ENCODE results near the gene COCH. TPM values are rescaled to one million over a fixed set of nuclear protein-coding genes. Genes with fewer than 3 reads are reported as not detected.

The COCH gene
- total and polyA plus RNA-seq, 10 of the 15 experiments (the other 5 are each of a cell fraction or from before 2014, with no cell fraction given) = 1.8 to 8.3 (median 5.1) TPM

GRCh38 chr14:30855345-30856037 lies 18.9 kb upstream of the COCH start:
- POLR2A ChIA-PET = no interaction called here
- peak overlapping the region; percentile 63; the same call in 1 of the 2 replicates for H3K4me2 ChIP-seq (ENCODE audit: control insufficient read depth, insufficient read depth)
- H3K9me3 ChIP-seq (replicated peaks; ENCODE audit: control insufficient read depth, insufficient read depth, low read length) = no peaks in the 10 kb centered on the region
- peak overlapping the region; percentile 38; the same call in 1 of the 2 replicates for H3K27ac ChIP-seq (ENCODE audit: control insufficient read depth, insufficient read depth)
- H3K4me3 ChIP-seq = no peak overlapping the region
- 18% methylated on average over 6 of the region's 6 CpGs for WGBS (ENCODE audit: insufficient coverage, insufficient replicate concordance, low lambda C conversion rate, missing lambda C conversion rate)
- no peak for FAIRE-seq
- intact Hi-C loops (cut with micrococcal nuclease; ENCODE audit: unreplicated experiment) = no loop called here
- H3K36me3 ChIP-seq (ENCODE audit: control insufficient read depth in 2 of 2, insufficient read depth in 2 of 2, low read length in 1 of 2) = no peaks in the 10 kb centered on the region
- H4K20me1 ChIP-seq (ENCODE audit: control insufficient read depth, insufficient read depth) = no peaks in the 10 kb centered on the region
- H3K79me2 ChIP-seq (ENCODE audit: control insufficient read depth, insufficient read depth, low read length) = no peaks in the 10 kb centered on the region
- CTCF ChIA-PET = interaction anchor here (0.9 to 1.8 kb wide), 2 partner anchors 15 to 17 kb away, joined by 3 to 6 read pairs; no protein-coding TSS in a partner anchor
- no peaks in the 10 kb centered on the region for H3K27me3 ChIP-seq (replicated peaks in 1 of 2; ENCODE audit: control insufficient read depth in 2 of 2, insufficient read depth in 2 of 2, low read length in 1 of 2)
- H3K4me1 ChIP-seq (ENCODE audit: control insufficient read depth, insufficient read depth, low read length) = peaks cover 26% of the 10 kb centered on the region
- in situ Hi-C loops (cut with MboI) = no loop called here
- RAD21 ChIA-PET (ENCODE audit: unreplicated experiment) = no interaction called here
- no TSS peak for BruUV-seq (replicated peaks)
- no peak for DNase-seq (ENCODE audit: low read depth, low spot score)
- H3K9ac ChIP-seq (ENCODE audit: control insufficient read depth, insufficient read depth, low read length) = no peak overlapping the region
- SMC1A ChIA-PET (ENCODE audit: uncharacterized antibody, unreplicated experiment) = interaction anchor here (0.6 to 2.8 kb wide), 5 partner anchors 10 to 134 kb away, joined by 3 to 7 read pairs (median 4); no protein-coding TSS in a partner anchor
- H2AFZ ChIP-seq (ENCODE audit: control insufficient read depth, low read depth, low read length) = peak overlapping the region; percentile 20
- peak; percentile 93 for ATAC-seq
- TF ChIP-seq NFYA (IDR thresholded peaks at IDR 0.05; ENCODE audit: borderline replicate concordance, low read depth, low read length) (no peak), STAT1 (conservative IDR thresholded peaks at IDR 0.05) (0 out of 2 replicates have a peak, but pooled peaks have one; percentile 24), POLR2AphosphoS5 (IDR thresholded peaks at IDR 0.05; ENCODE audit: low read length) (no peak), RUNX3 (IDR thresholded peaks at IDR 0.05; ENCODE audit: low read length) (no peak), CHD4 (IDR thresholded peaks at IDR 0.05) (no peak), ZSCAN29 (IDR thresholded peaks at IDR 0.05) (no peak), SREBF2 (IDR thresholded peaks at IDR 0.05; ENCODE audit: low read length) (no peak), HDAC6 (IDR thresholded peaks at IDR 0.05; ENCODE audit: unreplicated experiment) (no peak), KDM1A (IDR thresholded peaks at IDR 0.05; ENCODE audit: borderline replicate concordance) (no peak), SREBF1 (IDR thresholded peaks at IDR 0.05; ENCODE audit: low read length) (no peak), RAD51 (IDR thresholded peaks at IDR 0.05) (no peak), FOXK2 (IDR thresholded peaks at IDR 0.05) (0 out of 2 replicates have a peak, but pooled peaks have one; percentile 20), POLR2AphosphoS2 (IDR thresholded peaks at IDR 0.05; ENCODE audit: low read depth, low read length) (no peak), PAX5 (IDR thresholded peaks at IDR 0.05; ENCODE audit: borderline replicate concordance, low read depth, low read length) (0 out of 2 replicates have a peak, but pooled peaks have one; percentile 14), CTCF (IDR thresholded peaks at IDR 0.05 in 2 of 3, conservative IDR thresholded peaks at IDR 0.05 in 1 of 3; ENCODE audit: control insufficient read depth in 2 of 3, extremely low read depth in 1 of 3, insufficient read depth in 1 of 3, low read depth in 3 of 3, low read length in 3 of 3) (no peak), YY1 (IDR thresholded peaks at IDR 0.05; ENCODE audit: low read depth, low read length) (0 out of 2 replicates have a peak, but pooled peaks have one; percentile 18), SMAD1 (IDR thresholded peaks at IDR 0.05; ENCODE audit: low read depth, partially characterized antibody) (no peak), GATAD2B (conservative IDR thresholded peaks at IDR 0.05; ENCODE audit: low read depth) (peak; percentile 40; the same call in 1 of the 2 replicates), PKNOX1 (IDR thresholded peaks at IDR 0.05) (no peak), IRF4 (IDR thresholded peaks at IDR 0.05; ENCODE audit: low read depth, low read length) (no peak), EZH2 (IDR thresholded peaks at IDR 0.05; ENCODE audit: borderline replicate concordance, control insufficient read depth, low read depth, low read length) (no peak), KAT2A (conservative IDR thresholded peaks at IDR 0.05; ENCODE audit: control insufficient read depth, low read depth, low read length) (no peak), RB1 (IDR thresholded peaks at IDR 0.05; ENCODE audit: borderline replicate concordance) (no peak), NR2F1 (conservative IDR thresholded peaks at IDR 0.05) (no peak)

Data from GM12878 (cell line).